Gastroesophageal sphincter (tissue), 3 donors: Measurements from ENCODE around the gene CYTL1.

Experiments
- CTCF ChIP-seq, 4 experiments: fragments of 200-600 bp in 2 of 4; fragments of 450-650 bp in 2 of 4; sonication (generic) in 1 of 4; IDR thresholded peaks; one replicate each; pipeline ENCODE4 v1.5.1; 2017 to 2019; ENCODE audit warnings: antibody characterized with exemption in 4 of 4, mild to moderate bottlenecking in 2 of 4, moderate library complexity in 2 of 4
- EP300 ChIP-seq: sonication (generic); formaldehyde crosslinking; IDR thresholded peaks from one replicate; pipeline ENCODE4 v1.6.1; 2017; ENCODE audit warnings: antibody characterized with exemption, mild to moderate bottlenecking
- POLR2A ChIP-seq, 2 donors: fragments of 450-650 bp; IDR thresholded peaks; one replicate each; pipeline ENCODE4 v1.6.1; 2017; ENCODE audit warnings: antibody characterized with exemption in 2 of 2, mild to moderate bottlenecking in 2 of 2, moderate library complexity in 1 of 2
- POLR2AphosphoS5 ChIP-seq: sonication (generic); formaldehyde crosslinking; IDR thresholded peaks from one replicate; pipeline ENCODE4 v1.6.1; 2017; ENCODE audit warnings: antibody characterized with exemption

- TF ChIP-seq CTCF (IDR thresholded peaks at IDR 0.05) (no peak), POLR2A (IDR thresholded peaks at IDR 0.05) (no peak), POLR2AphosphoS5 (no peak), EP300 (no peak)
Observed at GRCh38 chr4:4984186-4984585, 35.1 kb downstream of the CYTL1 start.
